HG03571 (cell line): ENCODE measurements around the gene DEPDC1.
"Not testable (repeated sequence)": the region's sequence is repeated elsewhere in the genome, so short reads cannot be mapped to it uniquely, and the experiment has no call there.

Experiments
- ATAC-seq: cut with Tn5 transposase; IDR thresholded peaks from one replicate; pipeline ENCODE4 v1.9.1; 2021; ENCODE audit not compliant: unreplicated experiment

Gene DEPDC1

GRCh38 chr1:68476626-68477025, 20.3 kb downstream of the DEPDC1 start:
- ATAC-seq, result not testable (repeated sequence)

GRCh38 chr1:68473060-68473459, 23.8 kb downstream of the DEPDC1 start:
- no peak for ATAC-seq

- no peak for ATAC-seq
Measured at GRCh38 chr1:68470388-68470970, 26.4 kb downstream of the DEPDC1 start.

GRCh38 chr1:68464891-68465290, 32.0 kb downstream of the DEPDC1 start:
- no peak for ATAC-seq

- ATAC-seq, result no peak
Measured at GRCh38 chr1:68460935-68461334, 35.9 kb downstream of the DEPDC1 start.

- no peak for ATAC-seq
Measured at GRCh38 chr1:68459796-68460195, 37.1 kb downstream of the DEPDC1 start.

GRCh38 chr1:68459091-68459490, 37.8 kb downstream of the DEPDC1 start:
- no peak for ATAC-seq

GRCh38 chr1:68456202-68456601, 40.7 kb downstream of the DEPDC1 start:
- no peak for ATAC-seq

- no peak for ATAC-seq
Measured at GRCh38 chr1:68454534-68454933, 42.3 kb downstream of the DEPDC1 start.

- no peak for ATAC-seq
Measured at GRCh38 chr1:68453060-68453670, 43.7 kb downstream of the DEPDC1 start.

GRCh38 chr1:68449901-68450300, 47.0 kb downstream of the DEPDC1 start, which contains the start of gene RPE65:
Gene RPE65 (minus strand): TSS chr1:68449954. CDS start chr1:68449905, 49 bp downstream.
- no peak for ATAC-seq

- no peak for ATAC-seq
Measured at GRCh38 chr1:68448365-68448764, 48.5 kb downstream of the DEPDC1 start.

GRCh38 chr1:68445709-68446108, 51.2 kb downstream of the DEPDC1 start:
- no peak for ATAC-seq

GRCh38 chr1:68442822-68443556, 53.9 kb downstream of the DEPDC1 start:
- ATAC-seq, result peak; percentile 90

GRCh38 chr1:68442006-68442405, 54.9 kb downstream of the DEPDC1 start:
- no peak for ATAC-seq

GRCh38 chr1:68438310-68438709, 58.6 kb downstream of the DEPDC1 start:
- no peak for ATAC-seq

GRCh38 chr1:68433395-68433794, 63.5 kb downstream of the DEPDC1 start:
- ATAC-seq, result no peak

GRCh38 chr1:68431076-68431475, 65.8 kb downstream of the DEPDC1 start:
- ATAC-seq, result no peak

GRCh38 chr1:68429233-68429808, 67.6 kb downstream of the DEPDC1 start:
- no peak for ATAC-seq

- no peak for ATAC-seq
Measured at GRCh38 chr1:68426594-68426993, 70.3 kb downstream of the DEPDC1 start.
